Tibial artery (tissue), 4 donors: ENCODE measurements around the gene CYP3A7.
A peak's percentile ranks its signal among the peaks of the same experiment; 100 is the strongest.
"Not testable (repeated sequence)": the region's sequence is repeated elsewhere in the genome, so short reads cannot be mapped to it uniquely, and the experiment has no call there.

ENCODE experiments used
- DNase-seq, 2 donors: peaks; one replicate each; pipeline ENCODE4 v3.0.0-alpha.2; 2019
- H3K27ac ChIP-seq, 2 donors: fragments of 200-600 bp; sonication (generic) in 1 of 2; 1 replicate in 1 of 2; 2 replicates in 1 of 2; pipeline ENCODE4 v1.5.1; 2018 to 2019; ENCODE audit warnings: mild to moderate bottlenecking in 1 of 2
- H3K27me3 ChIP-seq, 2 donors: fragments of 200-600 bp; sonication (generic) in 1 of 2; one replicate each; pipeline versions ENCODE4 v1.5.1 to v1.6.0; 2016 to 2019
- H3K36me3 ChIP-seq, 3 donors: fragments of 200-600 bp; sonication (generic) in 2 of 3; one replicate each; pipeline ENCODE4 v1.5.1; 2016 to 2019; ENCODE audit warnings: mild to moderate bottlenecking in 2 of 3
- H3K4me1 ChIP-seq, 4 donors: fragments of 200-600 bp; sonication (generic) in 2 of 4; 1 replicate in 3 of 4; 2 replicates in 1 of 4; pipeline ENCODE4 v1.5.1; 2016 to 2019
- H3K4me3 ChIP-seq, 2 donors: fragments of 200-600 bp; sonication (generic) in 1 of 2; 1 replicate in 1 of 2; 2 replicates in 1 of 2; pipeline ENCODE4 v1.5.1; 2018 to 2019; ENCODE audit warnings: mild to moderate bottlenecking in 2 of 2
- H3K9me3 ChIP-seq, 3 donors: fragments of 200-600 bp; sonication (generic) in 1 of 3; one replicate each; pipeline ENCODE4 v1.5.1; 2016 to 2019
- intact Hi-C: fragments of 100-400 bp; cut with DNase I; formaldehyde crosslinking; loops from one replicate; pipeline ENCODE4 v1.15.0; 2023; ENCODE audit warnings: low total_unique reads
- TF ChIP-seq, protein P1 (sequence below), 2 experiments: fragments of 200-600 bp in 1 of 2; fragments of 450-650 bp in 1 of 2; IDR thresholded peaks; one replicate each; pipeline ENCODE4 v1.5.1; 2017 to 2019; ENCODE audit warnings: antibody characterized with exemption in 2 of 2, mild to moderate bottlenecking in 1 of 2, moderate library complexity in 1 of 2

Gene CYP3A7

DNA sequence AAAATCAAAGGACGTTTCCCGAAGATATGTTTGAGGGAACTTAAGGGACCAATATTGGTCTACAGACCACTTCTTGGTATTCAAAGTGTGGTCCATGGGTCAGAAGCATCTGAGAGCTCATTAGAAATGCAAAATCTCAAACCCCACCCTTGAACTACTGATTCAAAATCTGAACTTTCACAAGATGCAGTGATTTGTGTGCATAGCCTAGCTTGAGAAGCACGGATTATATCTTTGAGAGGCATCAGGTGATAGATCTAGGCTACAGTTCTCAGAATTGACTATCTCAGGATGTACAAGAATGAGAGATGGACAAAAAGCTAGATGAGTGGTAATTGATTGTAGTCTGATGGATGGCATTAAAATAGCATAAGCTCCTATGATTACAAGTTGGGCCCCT is 29.5 kb upstream of the CYP3A7 start:
- no peak overlapping the region for H3K27ac ChIP-seq
- TF ChIP-seq, protein P1, sequence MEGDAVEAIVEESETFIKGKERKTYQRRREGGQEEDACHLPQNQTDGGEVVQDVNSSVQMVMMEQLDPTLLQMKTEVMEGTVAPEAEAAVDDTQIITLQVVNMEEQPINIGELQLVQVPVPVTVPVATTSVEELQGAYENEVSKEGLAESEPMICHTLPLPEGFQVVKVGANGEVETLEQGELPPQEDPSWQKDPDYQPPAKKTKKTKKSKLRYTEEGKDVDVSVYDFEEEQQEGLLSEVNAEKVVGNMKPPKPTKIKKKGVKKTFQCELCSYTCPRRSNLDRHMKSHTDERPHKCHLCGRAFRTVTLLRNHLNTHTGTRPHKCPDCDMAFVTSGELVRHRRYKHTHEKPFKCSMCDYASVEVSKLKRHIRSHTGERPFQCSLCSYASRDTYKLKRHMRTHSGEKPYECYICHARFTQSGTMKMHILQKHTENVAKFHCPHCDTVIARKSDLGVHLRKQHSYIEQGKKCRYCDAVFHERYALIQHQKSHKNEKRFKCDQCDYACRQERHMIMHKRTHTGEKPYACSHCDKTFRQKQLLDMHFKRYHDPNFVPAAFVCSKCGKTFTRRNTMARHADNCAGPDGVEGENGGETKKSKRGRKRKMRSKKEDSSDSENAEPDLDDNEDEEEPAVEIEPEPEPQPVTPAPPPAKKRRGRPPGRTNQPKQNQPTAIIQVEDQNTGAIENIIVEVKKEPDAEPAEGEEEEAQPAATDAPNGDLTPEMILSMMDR (IDR thresholded peaks at IDR 0.05) = no peak
- DNase-seq = no peak
- intact Hi-C loops = no loop called here
- no peaks in the 10 kb centered on the region for H3K9me3 ChIP-seq
- peaks cover 0 to 4% (median 0%) of the 10 kb centered on the region in 4 donors for H3K4me1 ChIP-seq
- no peaks in the 10 kb centered on the region for H3K36me3 ChIP-seq
- H3K27me3 ChIP-seq = no peaks in the 10 kb centered on the region
- no peak overlapping the region for H3K4me3 ChIP-seq

DNA sequence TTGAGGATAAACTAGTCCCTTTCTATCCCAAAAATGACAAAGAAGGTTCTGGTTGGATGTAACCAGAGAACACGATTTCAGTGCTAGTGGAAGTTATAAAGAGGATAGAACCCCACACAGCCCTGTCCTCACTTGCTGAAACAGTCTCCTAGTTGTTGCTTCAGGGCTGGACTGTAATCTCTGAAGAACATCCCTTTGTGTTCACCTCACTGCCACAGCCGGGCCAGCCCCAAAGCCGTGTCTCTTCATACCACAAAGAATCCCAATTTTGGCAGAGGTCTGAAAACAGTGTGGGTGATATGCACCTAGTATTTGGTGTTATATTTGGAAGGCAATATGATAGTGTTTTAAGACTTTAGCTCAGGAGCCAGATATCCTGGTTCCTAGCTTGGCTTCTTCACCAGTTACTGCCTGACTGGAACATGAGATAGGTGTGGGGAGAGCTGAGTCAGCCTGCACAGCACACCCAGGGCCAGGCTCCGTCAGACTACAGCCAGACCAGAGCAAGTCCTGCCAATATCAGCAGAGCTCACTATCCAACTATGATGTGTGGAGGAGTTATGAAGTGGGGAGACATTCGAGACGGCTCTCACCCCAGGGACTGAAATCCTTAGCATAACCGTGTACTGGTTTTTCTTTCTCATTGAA is 27.8 kb upstream of the CYP3A7 start:
- no peak overlapping the region for H3K27ac ChIP-seq

DNA sequence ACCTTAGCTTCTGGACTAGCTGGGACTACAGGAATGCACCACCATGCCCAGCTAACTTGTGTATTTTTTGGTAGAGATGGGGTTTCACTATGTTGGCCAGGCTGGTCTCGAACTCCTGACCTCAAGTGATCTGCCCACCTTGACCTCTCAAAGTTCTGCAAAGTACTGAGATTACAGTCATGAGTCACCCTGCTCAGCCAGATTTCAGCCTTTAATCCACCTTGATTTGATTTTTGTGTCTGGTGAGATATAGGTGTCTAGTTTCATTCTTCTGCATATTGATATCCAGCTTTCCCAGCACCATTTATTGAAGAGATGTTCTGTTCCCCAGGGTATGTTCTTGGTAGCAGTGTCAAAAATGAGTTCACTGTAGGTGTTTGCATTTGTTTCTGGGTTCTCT is 20.1 kb upstream of the CYP3A7 start:
- no peaks in the 10 kb centered on the region for H3K4me1 ChIP-seq
- H3K27me3 ChIP-seq = no peaks in the 10 kb centered on the region
- no peaks in the 10 kb centered on the region for H3K9me3 ChIP-seq
- TF ChIP-seq, protein P1 (IDR thresholded peaks at IDR 0.05) = no peak
- no peaks in the 10 kb centered on the region for H3K36me3 ChIP-seq
- no peak overlapping the region for H3K4me3 ChIP-seq
- no peak overlapping the region for H3K27ac ChIP-seq
- intact Hi-C loops = no loop called here
- no peak for DNase-seq

More for the DNA sequence above, 27.8 kb upstream of the CYP3A7 start:
- H3K9me3 ChIP-seq = no peaks in the 10 kb centered on the region
- no peaks in the 10 kb centered on the region for H3K36me3 ChIP-seq
- H3K27me3 ChIP-seq = no peaks in the 10 kb centered on the region
- no peak overlapping the region for H3K4me3 ChIP-seq
- TF ChIP-seq, protein P1 (IDR thresholded peaks at IDR 0.05) = no peak
- H3K4me1 ChIP-seq = peaks cover 0 to 4% (median 0%) of the 10 kb centered on the region in 4 donors
- peak in 1 of 2 donors; percentile 24 for DNase-seq
- intact Hi-C loops = no loop called here

DNA sequence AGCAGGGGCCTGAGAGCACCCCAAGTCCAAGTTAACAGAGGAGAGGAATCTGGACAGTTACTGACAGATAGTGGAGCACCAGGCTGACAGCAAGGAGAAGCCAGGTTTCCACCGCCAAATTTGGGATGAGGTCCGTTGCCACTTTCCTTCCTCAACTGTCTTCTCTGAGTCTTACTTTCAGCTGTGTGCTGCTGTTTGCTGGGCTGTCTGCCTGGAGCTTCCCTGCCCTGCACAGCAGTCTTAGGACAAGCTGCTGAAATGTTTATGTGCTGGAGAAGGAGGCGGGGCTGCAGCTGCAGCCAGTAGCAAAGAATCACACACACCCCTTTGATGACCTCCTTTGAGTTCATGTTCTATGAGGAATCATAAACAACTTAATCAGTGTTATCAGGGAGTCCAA is 17.4 kb upstream of the CYP3A7 start:
- intact Hi-C loops = no loop called here

DNA sequence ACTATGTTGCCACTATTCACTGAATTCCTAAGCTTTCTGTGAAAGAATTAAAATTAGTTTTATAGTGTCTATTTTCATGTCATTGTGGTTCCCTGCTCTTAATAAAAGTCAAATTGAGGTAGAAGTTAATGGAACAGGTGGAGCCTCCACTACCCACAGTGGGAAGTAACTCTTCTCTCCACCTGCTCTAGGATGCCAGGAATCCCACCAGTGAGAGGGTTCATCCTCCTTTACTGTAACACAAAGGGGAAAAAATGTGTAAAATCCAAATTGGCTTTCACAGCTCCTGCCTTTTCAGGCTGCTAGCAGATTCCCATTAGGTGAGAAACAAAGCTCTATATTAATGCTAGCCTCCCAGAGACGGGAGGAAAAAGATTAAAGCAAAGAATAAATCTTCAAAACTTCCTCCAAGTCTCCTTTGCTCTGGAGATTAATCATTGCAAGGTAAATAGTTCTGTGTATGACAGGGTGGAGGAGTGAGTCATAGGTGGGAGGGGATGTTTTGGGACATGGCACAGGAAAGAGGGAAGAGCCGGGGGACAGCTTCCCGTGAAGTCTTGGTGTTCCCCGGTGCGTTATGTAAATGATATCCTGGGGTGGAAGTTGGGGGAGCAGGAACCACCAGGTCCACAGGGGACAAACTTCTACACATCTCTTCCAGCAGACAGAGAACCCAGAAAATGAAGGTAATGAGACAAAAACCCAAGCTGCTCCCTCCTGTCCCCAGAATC is 16.5 kb upstream of the CYP3A7 start:
- H3K4me1 ChIP-seq, H3K27ac ChIP-seq, H3K9me3 ChIP-seq, H3K36me3 ChIP-seq, intact Hi-C loops, H3K27me3 ChIP-seq, DNase-seq, H3K4me3 ChIP-seq: not testable (repeated sequence)

More for the DNA sequence above, 17.4 kb upstream of the CYP3A7 start:
- H3K27ac ChIP-seq = no peak overlapping the region
- H3K4me3 ChIP-seq = no peak overlapping the region
- no peaks in the 10 kb centered on the region for H3K27me3 ChIP-seq
- no peaks in the 10 kb centered on the region for H3K4me1 ChIP-seq
- H3K9me3 ChIP-seq = no peaks in the 10 kb centered on the region
- DNase-seq = no peak
- H3K36me3 ChIP-seq = no peaks in the 10 kb centered on the region
- TF ChIP-seq, protein P1 (IDR thresholded peaks at IDR 0.05) = no peak

DNA sequence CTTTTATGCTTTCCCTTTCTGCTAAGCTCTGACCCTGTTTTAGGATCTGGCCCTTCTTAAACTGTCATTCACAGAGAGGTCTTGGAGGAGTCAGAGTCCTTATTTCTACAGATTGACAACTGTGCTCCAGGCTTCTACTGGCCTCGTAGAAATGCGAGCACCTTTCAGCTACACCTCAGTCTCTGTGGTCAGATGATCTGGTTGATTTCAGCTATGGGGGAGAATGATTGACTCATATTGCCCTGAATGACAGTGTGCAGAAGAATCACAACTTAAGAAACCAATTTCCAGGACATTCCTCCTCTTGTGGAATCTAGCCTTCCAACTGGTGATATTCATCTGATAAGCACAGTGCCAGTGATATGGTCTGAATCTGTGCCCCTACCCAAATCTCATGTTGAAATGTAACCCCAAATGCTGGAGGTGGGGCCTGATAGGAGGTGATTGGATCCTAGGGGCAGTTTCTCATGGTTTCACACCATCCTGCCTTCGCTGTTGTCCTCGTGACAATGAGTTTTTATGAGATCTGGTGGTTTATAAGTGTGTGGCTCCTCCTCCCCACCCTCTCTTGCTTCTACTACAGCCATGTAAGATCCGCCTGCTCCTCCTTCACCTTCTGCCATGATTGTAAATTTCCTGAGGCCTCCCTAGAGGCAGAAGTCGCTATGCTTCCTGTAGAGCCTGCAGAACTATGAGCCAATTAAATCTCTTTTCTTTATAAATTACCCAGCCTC is 14.0 kb upstream of the CYP3A7 start:
- H3K27me3 ChIP-seq = no peaks in the 10 kb centered on the region
- intact Hi-C loops = no loop called here
- TF ChIP-seq, protein P1 (IDR thresholded peaks at IDR 0.05) = no peak
- H3K4me1 ChIP-seq = no peaks in the 10 kb centered on the region
- DNase-seq = no peak
- H3K4me3 ChIP-seq = no peak overlapping the region
- H3K36me3 ChIP-seq = no peaks in the 10 kb centered on the region
- no peak overlapping the region for H3K27ac ChIP-seq
- H3K9me3 ChIP-seq = peaks cover 0 to 10% (median 0%) of the 10 kb centered on the region in 3 donors

DNA sequence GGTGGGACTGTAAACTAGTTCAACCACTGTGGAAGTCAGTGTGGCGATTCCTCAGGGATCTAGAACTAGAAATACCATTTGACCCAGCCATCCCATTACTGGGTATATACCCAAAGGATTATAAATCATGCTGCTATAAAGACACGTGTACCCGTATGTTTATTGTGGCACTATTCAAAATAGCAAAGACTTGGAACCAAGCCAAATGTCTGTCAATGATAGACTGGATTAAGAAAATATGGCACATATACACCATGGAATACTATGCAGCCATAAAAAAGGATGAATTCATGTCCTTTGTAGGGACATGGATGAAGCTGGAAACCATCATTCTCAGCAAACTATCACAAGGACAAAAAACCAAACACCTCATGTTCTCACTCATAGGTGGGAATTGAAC is 11.9 kb upstream of the CYP3A7 start:
- H3K36me3 ChIP-seq, H3K27ac ChIP-seq, H3K27me3 ChIP-seq, DNase-seq, intact Hi-C loops, H3K4me1 ChIP-seq, H3K4me3 ChIP-seq: not testable (repeated sequence)
- H3K9me3 ChIP-seq = peaks cover 0 to 14% (median 0%) of the 10 kb centered on the region in 3 donors

DNA sequence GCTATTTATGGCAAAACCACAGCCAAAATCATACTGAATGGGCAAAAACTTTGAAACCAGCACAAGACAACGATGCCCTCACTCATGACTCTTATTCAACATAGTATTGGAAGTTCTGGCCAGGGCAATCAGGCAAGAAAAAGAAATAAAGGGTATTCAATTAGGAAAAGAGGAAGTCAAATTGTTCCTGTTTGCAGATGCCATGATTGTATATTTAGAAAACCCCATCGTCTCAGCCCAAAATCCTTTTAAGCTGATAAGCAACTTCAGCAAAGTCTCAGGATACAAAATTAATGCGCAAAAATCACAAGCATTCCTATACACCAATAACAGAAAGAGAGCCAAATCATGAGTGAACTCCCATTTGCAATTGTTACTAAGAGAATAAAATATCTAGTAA is 10.4 kb upstream of the CYP3A7 start:
- H3K27ac ChIP-seq, H3K4me3 ChIP-seq, H3K27me3 ChIP-seq, DNase-seq, H3K36me3 ChIP-seq, H3K4me1 ChIP-seq, intact Hi-C loops: not testable (repeated sequence)
- peaks cover 0 to 14% (median 0%) of the 10 kb centered on the region in 3 donors for H3K9me3 ChIP-seq
